GM19395 (cell line): ENCODE measurements around the gene NHSL1.
"Not testable (repeated sequence)": the region's sequence is repeated elsewhere in the genome, so short reads cannot be mapped to it uniquely, and the experiment has no call there.

Experiments
- ATAC-seq: cut with Tn5 transposase; IDR thresholded peaks from one replicate; pipeline ENCODE4 v1.9.1; 2021; ENCODE audit warnings: mild to moderate bottlenecking, moderate library complexity; ENCODE audit not compliant: unreplicated experiment

NHSL1 gene

GRCh38 chr6:138430361-138431145 is 68.7 kb downstream of the NHSL1 start:
- no peak for ATAC-seq

GRCh38 chr6:138429761-138430160 is 69.5 kb downstream of the NHSL1 start:
- no peak for ATAC-seq

GRCh38 chr6:138428944-138429598 is 70.2 kb downstream of the NHSL1 start:
- no peak for ATAC-seq

DNA sequence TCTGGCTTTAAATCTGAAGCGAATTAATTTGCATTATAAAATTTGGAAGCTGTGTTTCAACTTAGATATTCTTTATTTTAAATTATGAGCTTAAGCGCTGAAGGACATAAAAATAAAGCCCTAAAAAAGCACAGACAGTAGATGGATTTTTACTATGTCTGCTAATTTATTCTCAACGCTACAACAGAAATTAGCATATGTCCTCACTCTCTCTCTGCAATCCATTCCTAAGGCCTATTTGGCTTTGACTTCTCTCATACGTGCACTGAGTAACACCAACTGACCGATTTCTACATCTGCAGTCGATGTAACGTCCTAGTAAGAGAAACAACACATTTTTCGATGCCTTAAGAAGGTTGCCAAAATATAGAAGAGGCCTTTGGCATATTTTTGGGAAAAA is 71.6 kb downstream of the NHSL1 start:
- ATAC-seq: no peak

- ATAC-seq: no peak
These were observed 72.7 kb downstream of the NHSL1 start for GRCh38 chr6:138426500-138427123.

GRCh38 chr6:138425256-138425655 is 74.0 kb downstream of the NHSL1 start:
- ATAC-seq: not testable (repeated sequence)

- no peak for ATAC-seq
These were observed 75.0 kb downstream of the NHSL1 start for GRCh38 chr6:138424004-138424904.

DNA sequence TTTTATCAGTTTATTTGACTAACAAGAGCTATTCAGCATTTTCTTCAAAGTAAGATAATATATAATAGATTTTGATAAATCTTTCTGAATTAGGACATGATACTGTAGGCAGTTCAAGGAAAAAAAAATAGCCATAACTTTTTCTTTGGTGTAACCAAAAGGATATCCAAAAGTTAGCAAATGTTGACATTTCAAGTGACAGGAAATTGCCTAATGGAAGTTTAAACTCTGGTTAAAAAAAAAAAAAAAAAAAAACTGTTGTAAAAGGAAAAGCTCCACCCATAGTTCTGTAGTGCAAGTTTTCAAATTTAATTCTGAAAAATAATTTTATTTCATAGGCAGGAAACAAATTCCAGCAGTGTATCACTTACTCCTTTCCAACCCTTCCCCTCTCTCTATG is 76.4 kb downstream of the NHSL1 start:
- ATAC-seq: no peak

DNA sequence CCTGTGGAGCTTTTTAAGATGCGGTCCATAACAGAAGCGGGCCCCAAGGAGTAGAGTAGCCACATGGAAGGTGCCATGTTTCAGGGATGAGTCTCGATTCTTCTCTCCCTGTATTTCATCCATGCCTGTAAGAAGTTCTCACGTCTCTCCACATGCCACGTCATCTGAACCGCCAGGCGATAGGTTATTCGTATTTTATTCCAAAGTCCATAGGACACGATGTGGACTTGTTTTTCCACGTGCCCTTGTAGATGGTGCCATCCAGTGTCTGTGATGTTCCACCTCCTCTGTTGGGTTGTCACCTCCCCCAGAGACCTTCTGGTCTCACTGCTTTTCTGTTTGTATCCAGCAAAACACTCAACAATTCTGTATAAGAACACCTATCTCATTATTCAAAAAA is 77.7 kb downstream of the NHSL1 start:
- no peak for ATAC-seq

DNA sequence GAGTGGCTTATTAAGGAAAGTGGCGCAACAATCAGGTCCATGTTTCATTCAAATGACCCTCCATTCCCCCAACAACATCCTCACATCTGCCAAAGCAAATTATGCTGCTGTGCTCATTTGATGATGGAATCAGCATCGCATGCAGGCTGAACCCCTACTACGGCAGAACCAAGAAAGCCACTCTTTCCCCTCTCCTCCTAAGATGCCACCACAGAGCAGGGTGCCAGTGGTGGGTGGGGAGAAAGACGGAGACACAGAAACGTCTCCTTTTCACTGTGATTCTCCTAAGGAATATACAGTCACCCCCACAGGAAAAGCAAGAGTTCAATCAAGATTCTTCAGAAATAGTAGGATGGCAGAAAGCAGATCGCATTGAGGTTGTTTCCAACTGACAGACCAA is 78.2 kb downstream of the NHSL1 start:
- no peak for ATAC-seq

- no peak for ATAC-seq
These were observed 78.9 kb downstream of the NHSL1 start for GRCh38 chr6:138420356-138420755.

- ATAC-seq: no peak
These were observed 79.5 kb downstream of the NHSL1 start for GRCh38 chr6:138419766-138420165.

DNA sequence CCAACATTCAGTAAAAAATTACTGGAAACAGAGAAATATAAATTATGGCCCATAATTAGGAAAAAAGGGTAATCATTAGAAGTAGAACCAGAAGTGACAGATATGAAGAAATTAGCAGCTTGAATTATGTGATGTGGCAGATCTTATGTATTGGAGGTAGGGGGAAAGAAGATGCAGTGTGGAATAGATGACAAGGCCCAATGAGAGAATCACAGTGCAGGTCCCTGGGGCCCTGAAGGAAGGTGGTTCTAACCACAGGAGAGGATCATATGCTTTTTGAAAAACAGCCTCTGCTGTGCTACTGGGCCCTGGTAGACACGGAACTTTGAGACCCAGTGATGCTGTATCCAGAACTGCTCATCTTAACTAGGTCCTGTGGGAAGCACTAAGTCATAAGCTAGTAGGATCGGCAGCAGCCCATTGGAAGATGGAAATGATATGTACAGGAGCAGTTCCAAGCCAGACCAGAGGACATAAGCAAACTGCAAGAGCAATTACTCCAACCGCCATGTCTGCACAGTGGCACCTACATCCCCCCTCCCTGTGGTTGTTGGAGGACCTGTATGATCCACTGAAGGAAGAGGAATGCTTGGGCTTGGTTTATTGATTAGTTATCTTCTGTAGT is 81.1 kb downstream of the NHSL1 start:
- no peak for ATAC-seq

GRCh38 chr6:138417493-138418117 is 81.7 kb downstream of the NHSL1 start:
- no peak for ATAC-seq

GRCh38 chr6:138416206-138416605 is 83.1 kb downstream of the NHSL1 start:
- no peak for ATAC-seq

DNA sequence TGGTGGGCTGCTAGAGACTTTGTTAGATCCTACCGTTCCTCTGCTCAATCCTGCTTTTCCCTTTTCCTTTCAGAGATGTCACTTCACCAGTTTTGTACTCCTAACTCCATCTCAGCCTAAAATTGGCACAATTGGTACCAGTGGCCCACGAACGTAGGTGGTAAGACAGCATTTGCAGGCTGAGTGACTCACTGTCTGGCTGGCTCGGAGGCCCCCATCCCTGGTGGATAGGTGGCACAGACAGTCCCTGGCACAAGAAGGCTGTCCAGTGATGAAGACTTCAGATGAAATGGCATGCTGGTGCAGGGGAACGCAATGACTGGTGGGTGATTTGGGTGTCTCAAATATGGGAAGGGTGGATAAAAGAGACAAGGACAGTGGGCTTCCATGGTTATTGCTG is 84.2 kb downstream of the NHSL1 start:
- ATAC-seq: no peak

- ATAC-seq: peak; percentile 70
These were observed 88.1 kb downstream of the NHSL1 start for GRCh38 chr6:138410972-138411880.

DNA sequence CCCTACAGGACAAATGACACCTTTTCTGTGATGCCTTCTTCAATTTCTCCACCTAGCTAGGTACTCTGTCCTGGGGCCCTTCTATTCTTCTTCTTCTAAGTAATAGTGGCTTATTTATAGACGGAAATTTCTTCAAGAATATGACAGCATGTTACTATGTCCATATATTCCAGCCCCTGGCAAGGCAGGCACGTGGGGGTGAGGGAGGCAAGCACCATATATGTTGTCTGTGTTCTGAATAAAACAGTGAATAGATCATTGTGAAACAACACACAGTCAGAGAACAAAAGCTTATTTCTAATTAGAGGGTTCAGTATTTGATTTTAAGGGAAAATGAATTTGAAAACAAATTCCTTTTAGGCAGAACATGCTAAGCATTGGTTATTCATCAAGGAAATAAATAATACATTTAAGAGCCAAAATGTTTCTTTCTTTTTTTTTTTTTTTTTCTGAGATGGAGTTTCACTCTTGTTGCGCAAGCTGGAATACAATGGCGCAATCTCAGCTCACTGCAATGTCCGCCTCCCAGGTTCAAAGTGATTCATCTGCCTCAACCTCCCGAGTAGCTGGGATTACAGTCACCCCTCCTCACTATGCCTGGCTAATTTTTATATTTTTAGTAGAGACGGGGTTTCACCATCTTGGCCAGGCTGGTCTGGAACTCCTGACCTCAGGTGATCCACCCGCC is 89.1 kb downstream of the NHSL1 start:
- no peak for ATAC-seq

DNA sequence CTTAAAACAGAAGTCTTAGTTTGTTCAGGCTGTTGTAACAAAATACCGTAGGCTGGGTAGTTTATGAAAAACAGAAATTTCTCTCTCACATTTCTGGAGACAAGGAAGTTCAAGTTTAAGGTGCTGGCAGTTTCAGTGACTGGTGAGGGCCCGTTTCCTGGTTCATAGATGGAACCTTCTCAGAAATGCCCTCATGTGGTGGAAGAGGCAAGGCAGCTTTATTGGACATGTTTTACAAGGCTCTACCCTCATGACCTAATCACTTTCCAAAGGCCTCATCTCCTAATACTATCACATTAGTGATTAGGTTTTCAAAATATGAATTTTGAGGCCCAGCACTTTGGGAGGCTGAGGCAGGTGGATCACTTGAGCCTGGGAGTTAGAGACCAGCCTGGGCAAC is 92.9 kb downstream of the NHSL1 start:
- ATAC-seq: no peak
